Transverse colon (tissue), 4 donors: ENCODE results near the gene FBXW9. TPM values are rescaled to one million over a fixed set of nuclear protein-coding genes. Genes with fewer than 3 reads are reported as not detected.
A peak's percentile ranks its signal among the peaks of the same experiment; 100 is the strongest.

Source experiments
- DNase-seq: peaks from one replicate; pipeline ENCODE4 v3.0.0-alpha.2; 2019
- H3K27ac ChIP-seq, 4 donors: fragments of 200-600 bp; sonication (generic); 2 replicates each; pipeline ENCODE4 v1.5.1; 2016 to 2018; ENCODE audit warnings: inconsistent platforms in 4 of 4
- H3K27me3 ChIP-seq: fragments of 200-600 bp; sonication (generic); 2 replicates; pipeline ENCODE4 v1.5.1; 2017; ENCODE audit warnings: inconsistent platforms
- H3K36me3 ChIP-seq, 4 donors: fragments of 200-600 bp; sonication (generic); 2 replicates each; pipeline ENCODE4 v1.5.1; 2017 to 2019; ENCODE audit warnings: inconsistent platforms in 4 of 4
- H3K4me1 ChIP-seq, 4 donors: fragments of 200-600 bp; sonication (generic); 2 replicates each; pipeline ENCODE4 v1.5.1; 2017 to 2020; ENCODE audit warnings: inconsistent platforms in 4 of 4
- H3K4me3 ChIP-seq, 4 donors: fragments of 200-600 bp; sonication (generic); 1 replicate in 1 of 4; 2 replicates in 3 of 4; pipeline versions ENCODE4 v1.5.1 to v1.6.1; 2017 to 2019; ENCODE audit warnings: inconsistent platforms in 4 of 4
- H3K9me3 ChIP-seq, 2 donors: fragments of 200-600 bp; sonication (generic); 2 replicates each; pipeline ENCODE4 v1.5.1; 2017 to 2019; ENCODE audit warnings: inconsistent platforms in 2 of 2
- CTCF ChIP-seq, 5 experiments: fragments of 200-600 bp in 3 of 5; fragments of 450-650 bp in 2 of 5; sonication (generic) in 3 of 5; IDR thresholded peaks; 1 replicate in 2 of 5; 2 replicates in 3 of 5; pipeline ENCODE4 v1.5.1; 2016 to 2017; ENCODE audit warnings: antibody characterized with exemption in 5 of 5, inconsistent platforms in 3 of 5, mild to moderate bottlenecking in 2 of 5, moderate library complexity in 1 of 5
- EP300 ChIP-seq: sonication (generic); formaldehyde crosslinking; IDR thresholded peaks from one replicate; pipeline ENCODE4 v1.6.1; 2017; ENCODE audit warnings: antibody characterized with exemption, low read depth
- POLR2A ChIP-seq: fragments of 450-650 bp; IDR thresholded peaks from one replicate; pipeline ENCODE4 v1.6.1; 2016; ENCODE audit warnings: antibody characterized with exemption, mild to moderate bottlenecking, moderate library complexity
- POLR2AphosphoS5 ChIP-seq, 3 donors: sonication (generic); formaldehyde crosslinking; IDR thresholded peaks; one replicate each; pipeline ENCODE4 v1.6.1; 2016; ENCODE audit warnings: antibody characterized with exemption in 3 of 3
- WGBS, 2 donors: methylation state at CpG; one replicate each; pipeline ENCODE4 v1.1.5; 2018; ENCODE audit warnings: low coverage in 1 of 2; 5-methylcytosine and 5-hydroxymethylcytosine counted together
- in situ Hi-C, 4 donors: fragments of 200-750 bp; cut with MboI; loops; one replicate each; pipeline versions ENCODE4 v1.15.0 to v1.15.1; 2017; ENCODE audit warnings: low sequenced_read_pairs in 3 of 4, low pct_ligation_motif_present in 1 of 4, low pct_unique_long_range_greater_than_20kb in 1 of 4
- intact Hi-C: fragments of 100-400 bp; cut with DNase I; formaldehyde crosslinking; loops from one replicate; pipeline ENCODE4 v1.15.1; 2023; ENCODE audit warnings: low total_unique reads
- total RNA-seq, 4 donors: library from RNA; depleted of rRNA; stranded (reverse); fragments of >200 nt; gene quantifications; one replicate each; pipeline ENCODE4 v1.1.0, GENCODE V29; 2016

Gene FBXW9
- total RNA-seq, 4 donors from 2014 or later, result 3.2 to 8.1 (median 4.9) TPM

- Histone ChIP-seq H3K4me1 (peaks cover 14 to 46% (median 29%) of the 10 kb centered on the region in 4 donors), H3K36me3 (peaks cover 0 to 3% (median 0%) of the 10 kb centered on the region in 4 donors), H3K4me3 (peak overlapping the region; percentile 29 to 99 (median 90)), H3K9me3 (no peaks in the 10 kb centered on the region), H3K27me3 (no peaks in the 10 kb centered on the region), H3K27ac (peak overlapping the region; percentile 92 to 98 (median 96))
- WGBS, 2 donors, result 1% methylated on average over 7 of the region's 7 CpGs; no CpG with 5 or more reads in 1 of the 2 donors
- no peak for DNase-seq
- TF ChIP-seq POLR2A, result no peak
- TF ChIP-seq CTCF (IDR thresholded peaks at IDR 0.05), result no peak
- TF ChIP-seq POLR2AphosphoS5 (IDR thresholded peaks at IDR 0.05), result no peak
- TF ChIP-seq EP300, result no peak
- intact Hi-C loops (no loop called here), in situ Hi-C loops (no loop called here)
These were observed 26.9 kb upstream of the FBXW9 start for GRCh38 chr19:12723381-12723640.

- peaks cover 14 to 46% (median 29%) of the 10 kb centered on the region in 4 donors for H3K4me1 ChIP-seq
- no peaks in the 10 kb centered on the region for H3K27me3 ChIP-seq
- peak overlapping the region; percentile 29 to 99 (median 90) for H3K4me3 ChIP-seq
- 0% methylated on average over 4 to 32 of the region's 32 CpGs for WGBS, 2 donors
- in situ Hi-C loops, result no loop called here
- peak; percentile 97 for DNase-seq
- TF ChIP-seq EP300 (no peak), POLR2A (peak; percentile 30), POLR2AphosphoS5 (IDR thresholded peaks at IDR 0.05) (peak; percentile 59 to 77 (median 70)), CTCF (IDR thresholded peaks at IDR 0.05) (no peak)
- peak overlapping the region; percentile 92 to 98 (median 96) for H3K27ac ChIP-seq
- peaks cover 0 to 8% (median 0%) of the 10 kb centered on the region in 4 donors for H3K36me3 ChIP-seq
- H3K9me3 ChIP-seq, result no peaks in the 10 kb centered on the region
- intact Hi-C loops, result no loop called here
These were observed 26.3 kb upstream of the FBXW9 start for GRCh38 chr19:12722566-12723380.

- WGBS, 2 donors, result 1% methylated on average over 57 of the region's 65 CpGs; no CpG with 5 or more reads in 1 of the 2 donors
- Histone ChIP-seq H3K9me3 (no peaks in the 10 kb centered on the region), H3K4me1 (peaks cover 14 to 46% (median 29%) of the 10 kb centered on the region in 4 donors), H3K36me3 (peaks cover 0 to 8% (median 0%) of the 10 kb centered on the region in 4 donors), H3K27me3 (no peaks in the 10 kb centered on the region), H3K27ac (peak overlapping the region; percentile 92 to 98 (median 96)), H3K4me3 (peak overlapping the region; percentile 28 to 99 (median 90))
- TF ChIP-seq POLR2AphosphoS5 (IDR thresholded peaks at IDR 0.05) (no peak), CTCF (IDR thresholded peaks at IDR 0.05) (no peak), POLR2A (no peak), EP300 (no peak)
- in situ Hi-C loops, result no loop called here
- peak; percentile 70 for DNase-seq
- intact Hi-C loops, result no loop called here
These were observed 25.5 kb upstream of the FBXW9 start for GRCh38 chr19:12721656-12722565.
